ENCODE measurements around the gene NCL. TPM values are rescaled to one million over a fixed set of nuclear protein-coding genes. Genes with fewer than 3 reads are reported as not detected.

The NCL gene
- total RNA-seq, 1 experiment from 2014 or later: 557 TPM

DNA sequence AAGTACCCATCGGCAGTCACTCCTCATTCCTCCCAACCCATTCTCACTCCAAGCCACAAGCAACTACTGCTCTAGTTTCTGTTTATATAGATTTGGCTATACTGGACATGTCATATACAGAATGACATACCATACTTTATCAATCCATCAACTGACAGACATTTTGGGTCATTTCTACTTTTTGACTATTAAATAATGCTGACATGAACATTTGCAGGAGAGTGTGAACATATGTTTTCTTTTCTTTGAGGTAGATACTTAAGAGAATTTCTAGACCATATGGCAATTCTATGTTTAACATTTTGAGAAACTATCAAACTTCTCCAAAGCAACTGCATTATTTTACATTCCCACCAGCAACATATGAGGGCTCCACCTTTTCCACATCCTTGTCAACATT, 33.4 kb upstream of the NCL start:
- Histone ChIP-seq H4K20me1 (ENCODE audit: insufficient read depth) (no peaks in the 10 kb centered on the region), H3K4me2 (no peak overlapping the region), H3K9me2 (ENCODE audit: insufficient read depth) (no peaks in the 10 kb centered on the region), H3K36me3 (ENCODE audit: low read depth) (no peaks in the 10 kb centered on the region), H2AFZ (no peak overlapping the region), H3K4me1 (replicated peaks; ENCODE audit: insufficient read depth) (no peaks in the 10 kb centered on the region), H3F3A (ENCODE audit: insufficient read depth, low read depth) (no peaks in the 10 kb centered on the region; the same call in 1 of the 2 replicates), H3K9me3 (ENCODE audit: insufficient read depth, low read depth) (no peaks in the 10 kb centered on the region), H3K4me3 (no peak overlapping the region), H3K27ac (no peak overlapping the region), H3K79me2 (ENCODE audit: low read depth) (no peaks in the 10 kb centered on the region), H3K27me3 (ENCODE audit: insufficient read depth, low read depth) (no peaks in the 10 kb centered on the region)
- BruUV-seq (replicated peaks): no TSS peak
- no peak for DNase-seq
- TF ChIP-seq EZH2 (IDR thresholded peaks at IDR 0.05; ENCODE audit: low read depth): no peak
- TF ChIP-seq, protein P1, sequence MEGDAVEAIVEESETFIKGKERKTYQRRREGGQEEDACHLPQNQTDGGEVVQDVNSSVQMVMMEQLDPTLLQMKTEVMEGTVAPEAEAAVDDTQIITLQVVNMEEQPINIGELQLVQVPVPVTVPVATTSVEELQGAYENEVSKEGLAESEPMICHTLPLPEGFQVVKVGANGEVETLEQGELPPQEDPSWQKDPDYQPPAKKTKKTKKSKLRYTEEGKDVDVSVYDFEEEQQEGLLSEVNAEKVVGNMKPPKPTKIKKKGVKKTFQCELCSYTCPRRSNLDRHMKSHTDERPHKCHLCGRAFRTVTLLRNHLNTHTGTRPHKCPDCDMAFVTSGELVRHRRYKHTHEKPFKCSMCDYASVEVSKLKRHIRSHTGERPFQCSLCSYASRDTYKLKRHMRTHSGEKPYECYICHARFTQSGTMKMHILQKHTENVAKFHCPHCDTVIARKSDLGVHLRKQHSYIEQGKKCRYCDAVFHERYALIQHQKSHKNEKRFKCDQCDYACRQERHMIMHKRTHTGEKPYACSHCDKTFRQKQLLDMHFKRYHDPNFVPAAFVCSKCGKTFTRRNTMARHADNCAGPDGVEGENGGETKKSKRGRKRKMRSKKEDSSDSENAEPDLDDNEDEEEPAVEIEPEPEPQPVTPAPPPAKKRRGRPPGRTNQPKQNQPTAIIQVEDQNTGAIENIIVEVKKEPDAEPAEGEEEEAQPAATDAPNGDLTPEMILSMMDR (conservative IDR thresholded peaks at IDR 0.05): no peak
- intact Hi-C loops (cut with micrococcal nuclease; ENCODE audit: unreplicated experiment): no loop called here
- POLR2A ChIA-PET (ENCODE audit: unreplicated experiment): no interaction called here
- CTCF ChIA-PET: no interaction called here

DNA sequence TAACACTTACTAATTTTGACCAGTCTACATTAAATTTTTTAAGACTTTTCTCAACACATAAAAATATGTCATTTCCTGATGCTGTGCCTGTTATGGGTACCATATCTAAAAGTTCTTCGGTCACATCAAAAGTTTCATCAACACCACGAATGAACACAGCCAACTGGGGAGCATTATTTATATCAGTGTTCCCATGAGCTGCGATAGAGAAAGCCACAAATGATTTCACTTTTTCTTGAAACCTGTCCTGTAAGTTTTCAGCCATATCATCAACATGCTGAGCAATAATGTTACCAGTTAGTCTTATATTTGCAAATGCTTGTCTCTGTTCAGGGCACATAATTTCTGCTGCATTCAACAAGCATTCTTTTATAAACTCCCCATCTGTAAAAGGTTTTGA, 30.4 kb upstream of the NCL start:
- no peak overlapping the region for H3K4me2 ChIP-seq
- BruUV-seq (replicated peaks): no TSS peak
- no peaks in the 10 kb centered on the region for H3K79me2 ChIP-seq (ENCODE audit: low read depth)
- no peak overlapping the region for H3K27ac ChIP-seq
- no peaks in the 10 kb centered on the region for H4K20me1 ChIP-seq (ENCODE audit: insufficient read depth)
- TF ChIP-seq, protein P1 (conservative IDR thresholded peaks at IDR 0.05): no peak
- TF ChIP-seq EZH2 (IDR thresholded peaks at IDR 0.05; ENCODE audit: low read depth): no peak
- CTCF ChIA-PET: no interaction called here
- DNase-seq: no peak
- no peaks in the 10 kb centered on the region for H3K9me3 ChIP-seq (ENCODE audit: insufficient read depth, low read depth)
- H3F3A ChIP-seq (ENCODE audit: insufficient read depth, low read depth): no peaks in the 10 kb centered on the region
- H3K27me3 ChIP-seq (ENCODE audit: insufficient read depth, low read depth): no peaks in the 10 kb centered on the region
- POLR2A ChIA-PET (ENCODE audit: unreplicated experiment): no interaction called here
- no peaks in the 10 kb centered on the region for H3K4me1 ChIP-seq (replicated peaks; ENCODE audit: insufficient read depth)
- no peak overlapping the region for H2AFZ ChIP-seq
- no peaks in the 10 kb centered on the region for H3K9me2 ChIP-seq (ENCODE audit: insufficient read depth)
- no peak overlapping the region for H3K4me3 ChIP-seq
- intact Hi-C loops (cut with micrococcal nuclease; ENCODE audit: unreplicated experiment): no loop called here
- H3K36me3 ChIP-seq (ENCODE audit: low read depth): no peaks in the 10 kb centered on the region

DNA sequence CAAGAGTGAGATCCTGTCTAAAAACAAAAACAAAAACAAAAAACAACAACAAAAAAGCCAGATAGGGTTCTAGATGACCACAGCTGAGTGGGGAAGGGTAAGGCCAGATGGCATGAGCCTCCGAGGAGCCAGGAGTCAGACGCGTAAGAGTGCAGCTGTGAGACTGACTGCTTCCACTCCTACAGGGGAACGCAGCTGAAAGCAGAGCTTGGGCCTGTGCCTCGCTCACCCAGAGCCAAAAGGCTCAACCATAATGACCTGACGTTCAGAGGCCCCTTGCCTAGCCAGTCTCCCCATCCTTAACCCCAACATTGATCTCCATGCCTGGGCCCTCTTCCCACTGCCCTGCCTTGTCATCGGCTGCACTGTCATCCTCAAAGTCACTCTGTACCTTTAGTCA, 26.5 kb upstream of the NCL start:
- no peak for TF ChIP-seq EZH2 (IDR thresholded peaks at IDR 0.05; ENCODE audit: low read depth)
- TF ChIP-seq, protein P1 (conservative IDR thresholded peaks at IDR 0.05): no peak
- intact Hi-C loops (cut with micrococcal nuclease; ENCODE audit: unreplicated experiment): no loop called here
- no peaks in the 10 kb centered on the region for H3K4me1 ChIP-seq (replicated peaks; ENCODE audit: insufficient read depth)
- no peaks in the 10 kb centered on the region for H3K9me3 ChIP-seq (ENCODE audit: insufficient read depth, low read depth)
- BruUV-seq (replicated peaks): no TSS peak
- H3K27ac ChIP-seq: no peak overlapping the region
- no peaks in the 10 kb centered on the region for H3K27me3 ChIP-seq (ENCODE audit: insufficient read depth, low read depth)
- H3K4me2 ChIP-seq: no peak overlapping the region
- no peaks in the 10 kb centered on the region for H3K9me2 ChIP-seq (ENCODE audit: insufficient read depth)
- CTCF ChIA-PET: no interaction called here
- no peaks in the 10 kb centered on the region for H3K36me3 ChIP-seq (ENCODE audit: low read depth)
- no peaks in the 10 kb centered on the region for H3F3A ChIP-seq (ENCODE audit: insufficient read depth, low read depth)
- POLR2A ChIA-PET (ENCODE audit: unreplicated experiment): no interaction called here
- no peak overlapping the region for H2AFZ ChIP-seq
- no peaks in the 10 kb centered on the region for H4K20me1 ChIP-seq (ENCODE audit: insufficient read depth)
- no peaks in the 10 kb centered on the region for H3K79me2 ChIP-seq (ENCODE audit: low read depth)
- H3K4me3 ChIP-seq: no peak overlapping the region
- DNase-seq: no peak

All from PC-9 (cell line).